ENCODE results near the gene RPRD1B.

DNA sequence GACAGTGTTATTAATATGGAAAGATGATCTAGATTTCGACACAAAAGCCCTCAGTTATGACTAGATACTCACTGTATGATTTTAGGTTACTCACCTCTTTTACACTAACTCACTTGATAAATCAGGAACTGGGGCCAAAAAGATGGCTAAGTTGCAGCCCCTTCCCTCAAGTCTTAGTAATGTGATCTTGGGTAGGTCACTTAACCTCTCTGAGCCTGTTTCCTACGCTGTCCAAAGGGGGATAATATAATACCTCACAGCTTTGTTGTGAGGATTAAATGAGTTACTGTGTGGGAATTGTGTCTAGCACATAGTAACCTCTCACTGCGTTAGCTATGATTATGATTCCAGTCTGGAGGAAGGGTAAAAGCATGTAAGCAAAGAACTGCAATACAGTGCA, 1.6 kb upstream of the RPRD1B start:
- TF ChIP-seq POLR2AphosphoS5 (IDR thresholded peaks at IDR 0.05; ENCODE audit: low read depth, low read length) (no peak), POLR2A (IDR thresholded peaks at IDR 0.05; ENCODE audit: low read depth, low read length) (no peak)
